Ascending aorta (tissue), 2 donors: ENCODE results near the gene SAMD9. TPM values are rescaled to one million over a fixed set of nuclear protein-coding genes. Genes with fewer than 3 reads are reported as not detected.
A peak's percentile ranks its signal among the peaks of the same experiment; 100 is the strongest.

ENCODE experiments used
- DNase-seq, 2 donors: peaks; one replicate each; pipeline ENCODE4 v3.0.0-alpha.2; 2019; ENCODE audit warnings: low spot score in 2 of 2
- H3K27ac ChIP-seq, 2 donors: fragments of 200-600 bp; sonication (generic); one replicate each; pipeline ENCODE4 v1.5.1; 2016 to 2017; ENCODE audit warnings: mild to moderate bottlenecking in 1 of 2
- H3K27me3 ChIP-seq: fragments of 200-600 bp; sonication (generic); one replicate; pipeline ENCODE4 v1.5.1; 2017
- H3K36me3 ChIP-seq, 2 donors: fragments of 200-600 bp; sonication (generic); one replicate each; pipeline ENCODE4 v1.5.1; 2016
- H3K4me1 ChIP-seq, 2 donors: fragments of 200-600 bp; sonication (generic); one replicate each; pipeline ENCODE4 v1.5.1; 2016 to 2017; ENCODE audit warnings: mild to moderate bottlenecking in 1 of 2
- H3K4me3 ChIP-seq, 2 donors: fragments of 200-600 bp; sonication (generic); one replicate each; pipeline ENCODE4 v1.5.1; 2016 to 2017; ENCODE audit warnings: mild to moderate bottlenecking in 1 of 2
- H3K9me3 ChIP-seq, 2 donors: fragments of 200-600 bp; sonication (generic); one replicate each; pipeline ENCODE4 v1.5.1; 2016
- intact Hi-C: fragments of 100-400 bp; cut with DNase I; formaldehyde crosslinking; loops from one replicate; pipeline ENCODE4 v1.15.1; 2023
- total RNA-seq: library from RNA; depleted of rRNA; stranded (reverse); fragments of >200 nt; gene quantifications from one replicate; pipeline ENCODE4 v1.1.0, GENCODE V29; 2016
- TF ChIP-seq, protein P1 (sequence below), 3 experiments: fragments of 200-600 bp in 2 of 3; fragments of 450-650 bp in 1 of 3; sonication (generic) in 2 of 3; IDR thresholded peaks; one replicate each; pipeline ENCODE4 v1.5.1; 2016 to 2019; ENCODE audit warnings: antibody characterized with exemption in 3 of 3, mild to moderate bottlenecking in 1 of 3, moderate library complexity in 1 of 3

Gene SAMD9
- 5.6 TPM for total RNA-seq

DNA sequence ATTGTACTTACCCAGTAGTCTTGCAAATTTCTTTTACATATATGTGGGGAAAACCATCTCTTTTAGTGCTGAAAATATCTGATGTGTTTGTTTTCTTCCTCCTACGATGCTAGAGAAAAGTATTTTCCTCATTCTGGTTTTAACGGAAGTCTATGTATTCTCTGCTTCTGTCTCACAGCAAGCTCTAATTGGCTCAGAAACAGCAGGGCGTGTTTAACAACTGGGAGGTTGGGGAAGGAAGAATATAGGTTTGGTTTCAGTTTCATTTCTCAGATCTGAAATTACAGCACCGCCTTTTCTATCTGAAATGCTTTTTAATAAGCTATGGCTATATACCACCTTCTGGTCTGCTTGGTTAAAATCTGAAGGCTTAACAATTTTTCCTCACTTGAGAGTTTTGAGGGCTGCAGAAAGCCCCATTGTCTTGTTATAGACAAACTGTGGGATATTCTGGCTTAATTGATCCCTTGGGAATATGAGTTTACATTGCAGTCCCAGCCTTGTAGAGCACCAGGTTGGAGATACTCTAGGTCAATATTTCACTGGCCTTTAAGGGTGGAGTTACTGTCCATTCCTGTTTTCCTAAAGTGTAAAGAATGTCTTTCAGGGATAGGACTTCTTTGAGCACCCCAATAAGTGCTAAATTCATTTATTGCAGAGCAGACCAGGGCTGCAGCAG, at the start of gene SAMD9:
SAMD9 (minus strand) TSS at position 128 of the 679 bp plus-strand sequence. CDS start 11,882 bp downstream, outside the sequence.
- DNase-seq: peak in 1 of 2 donors; percentile 71
- peaks cover 4 to 5% of the 10 kb centered on the region in 2 donors for H3K9me3 ChIP-seq
- H3K4me3 ChIP-seq: peak within 1 kb of the TSS; percentile 55 to 67
- no peaks in the 10 kb centered on the region for H3K27me3 ChIP-seq
- TF ChIP-seq, protein P1, sequence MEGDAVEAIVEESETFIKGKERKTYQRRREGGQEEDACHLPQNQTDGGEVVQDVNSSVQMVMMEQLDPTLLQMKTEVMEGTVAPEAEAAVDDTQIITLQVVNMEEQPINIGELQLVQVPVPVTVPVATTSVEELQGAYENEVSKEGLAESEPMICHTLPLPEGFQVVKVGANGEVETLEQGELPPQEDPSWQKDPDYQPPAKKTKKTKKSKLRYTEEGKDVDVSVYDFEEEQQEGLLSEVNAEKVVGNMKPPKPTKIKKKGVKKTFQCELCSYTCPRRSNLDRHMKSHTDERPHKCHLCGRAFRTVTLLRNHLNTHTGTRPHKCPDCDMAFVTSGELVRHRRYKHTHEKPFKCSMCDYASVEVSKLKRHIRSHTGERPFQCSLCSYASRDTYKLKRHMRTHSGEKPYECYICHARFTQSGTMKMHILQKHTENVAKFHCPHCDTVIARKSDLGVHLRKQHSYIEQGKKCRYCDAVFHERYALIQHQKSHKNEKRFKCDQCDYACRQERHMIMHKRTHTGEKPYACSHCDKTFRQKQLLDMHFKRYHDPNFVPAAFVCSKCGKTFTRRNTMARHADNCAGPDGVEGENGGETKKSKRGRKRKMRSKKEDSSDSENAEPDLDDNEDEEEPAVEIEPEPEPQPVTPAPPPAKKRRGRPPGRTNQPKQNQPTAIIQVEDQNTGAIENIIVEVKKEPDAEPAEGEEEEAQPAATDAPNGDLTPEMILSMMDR (IDR thresholded peaks at IDR 0.05): no peak
- H3K36me3 ChIP-seq: peaks cover 0 to 11% of the 10 kb centered on the region in 2 donors
- peaks cover 0 to 11% of the 10 kb centered on the region in 2 donors for H3K4me1 ChIP-seq
- peak within 1 kb of the TSS; percentile 56 to 69 for H3K27ac ChIP-seq
- intact Hi-C loops: loop anchor here (2.0 kb wide), 1 partner anchor 111 kb away; no protein-coding TSS in a partner anchor

DNA sequence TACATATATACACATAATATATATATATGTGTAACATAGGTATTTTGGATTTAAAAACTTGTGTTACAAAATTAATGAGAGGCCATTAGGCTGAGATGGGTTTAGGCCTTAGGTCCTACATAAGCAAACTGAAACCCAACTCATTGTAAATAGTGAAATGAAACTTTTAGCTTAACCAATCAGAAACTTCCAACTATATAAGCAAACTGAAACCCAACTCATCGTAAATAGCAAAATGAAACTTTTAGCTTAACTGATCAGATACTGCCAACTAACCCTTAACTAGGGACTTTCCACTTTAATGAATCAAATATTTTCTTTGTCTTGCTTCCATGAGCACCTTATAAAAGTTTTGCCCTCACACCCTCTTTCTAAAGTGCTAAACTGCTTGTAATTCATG, 47.7 kb upstream of the SAMD9 start:
- Histone ChIP-seq H3K4me1 (no peaks in the 10 kb centered on the region), H3K4me3 (no peak overlapping the region), H3K36me3 (no peaks in the 10 kb centered on the region), H3K27me3 (no peaks in the 10 kb centered on the region), H3K9me3 (no peaks in the 10 kb centered on the region), H3K27ac (no peak overlapping the region)
- TF ChIP-seq, protein P1 (IDR thresholded peaks at IDR 0.05): no peak
- no peak for DNase-seq
- intact Hi-C loops: no loop called here

DNA sequence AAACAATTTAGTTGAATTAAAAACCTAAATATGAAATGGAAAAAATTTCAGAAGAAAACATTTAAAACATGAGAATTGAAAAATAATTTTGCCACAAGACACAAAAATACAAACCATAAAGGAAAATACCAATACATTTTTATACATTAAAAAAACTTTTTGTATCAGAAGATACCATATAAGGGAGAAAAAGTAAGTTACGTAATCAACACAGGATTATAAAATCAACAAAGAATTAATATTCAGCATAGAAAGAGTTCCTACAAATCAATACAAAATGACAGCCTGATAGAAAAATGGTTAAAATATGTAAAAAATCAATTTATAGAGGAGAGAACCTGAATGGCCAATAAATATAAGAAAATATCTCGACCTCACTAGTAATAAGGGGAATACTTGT, 47.0 kb upstream of the SAMD9 start:
- no peaks in the 10 kb centered on the region for H3K4me1 ChIP-seq
- intact Hi-C loops: no loop called here
- H3K9me3 ChIP-seq: no peaks in the 10 kb centered on the region
- H3K27ac ChIP-seq: no peak overlapping the region
- DNase-seq: no peak
- no peak overlapping the region for H3K4me3 ChIP-seq
- H3K27me3 ChIP-seq: no peaks in the 10 kb centered on the region
- TF ChIP-seq, protein P1 (IDR thresholded peaks at IDR 0.05): no peak
- no peaks in the 10 kb centered on the region for H3K36me3 ChIP-seq

DNA sequence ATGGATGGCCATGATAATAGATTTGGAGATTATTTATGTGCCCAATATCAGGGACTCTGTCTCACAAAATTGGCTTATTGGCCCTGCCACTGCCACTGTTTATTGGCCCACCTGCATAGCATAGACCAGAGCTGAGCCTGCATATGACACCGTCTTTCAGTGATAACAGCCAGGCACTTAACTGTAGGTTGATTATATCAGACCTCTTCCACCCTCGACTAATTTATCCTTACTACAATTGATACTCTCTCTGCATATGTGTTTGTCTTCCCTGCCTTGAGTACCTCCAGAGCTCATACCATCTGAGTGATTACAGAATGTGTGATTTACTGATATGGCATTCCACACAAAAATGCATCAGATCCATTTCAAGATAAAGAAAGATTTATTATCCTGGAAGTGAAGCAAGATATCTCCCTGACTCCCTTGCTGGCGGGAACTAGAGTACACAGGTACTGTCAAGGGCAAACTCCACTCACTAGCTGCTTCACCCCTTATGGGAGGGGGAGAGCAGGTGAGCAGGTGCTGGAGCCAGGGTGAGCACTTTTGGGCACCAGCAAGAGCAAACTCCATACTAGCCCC, 43.5 kb upstream of the SAMD9 start:
- Histone ChIP-seq H3K9me3 (no peaks in the 10 kb centered on the region), H3K27me3 (no peaks in the 10 kb centered on the region), H3K4me3 (no peak overlapping the region), H3K36me3 (no peaks in the 10 kb centered on the region), H3K27ac (no peak overlapping the region), H3K4me1 (no peaks in the 10 kb centered on the region)
- TF ChIP-seq, protein P1 (IDR thresholded peaks at IDR 0.05): no peak
- no peak for DNase-seq
- intact Hi-C loops: no loop called here

DNA sequence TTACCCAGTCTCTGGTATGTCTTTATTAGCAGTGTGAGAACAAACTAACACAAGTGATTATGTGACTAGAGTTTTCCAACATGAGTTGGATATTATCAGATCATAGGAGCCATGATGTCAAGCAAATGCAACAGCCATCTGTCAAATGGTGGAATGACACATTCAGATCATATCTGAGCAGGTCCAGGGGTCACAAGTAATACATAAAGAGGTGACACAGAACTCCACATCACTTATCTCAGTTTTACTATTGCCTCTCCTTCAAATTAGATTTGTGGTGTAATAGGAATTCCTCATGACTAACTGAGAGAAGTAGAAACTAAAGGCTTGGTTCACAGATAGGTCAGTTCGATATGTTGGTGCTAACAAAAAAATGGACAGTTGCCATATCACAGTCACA, 42.6 kb upstream of the SAMD9 start:
- Histone ChIP-seq H3K27ac (no peak overlapping the region), H3K27me3 (no peaks in the 10 kb centered on the region), H3K9me3 (no peaks in the 10 kb centered on the region), H3K4me3 (no peak overlapping the region), H3K4me1 (no peaks in the 10 kb centered on the region), H3K36me3 (no peaks in the 10 kb centered on the region)
- intact Hi-C loops: no loop called here
- DNase-seq: no peak
- TF ChIP-seq, protein P1 (IDR thresholded peaks at IDR 0.05): no peak
